CD4-positive, alpha-beta T cell treated with Interleukin-6 at 100 ng/mL for 8 hours (primary cell): ENCODE measurements around the gene CDK4.

Source experiments
- DNase-seq: peaks from one replicate; pipeline ENCODE4 v3.0.0-alpha.2; 2020; ENCODE audit warnings: mixed read lengths, low spot score

The CDK4 gene

DNA sequence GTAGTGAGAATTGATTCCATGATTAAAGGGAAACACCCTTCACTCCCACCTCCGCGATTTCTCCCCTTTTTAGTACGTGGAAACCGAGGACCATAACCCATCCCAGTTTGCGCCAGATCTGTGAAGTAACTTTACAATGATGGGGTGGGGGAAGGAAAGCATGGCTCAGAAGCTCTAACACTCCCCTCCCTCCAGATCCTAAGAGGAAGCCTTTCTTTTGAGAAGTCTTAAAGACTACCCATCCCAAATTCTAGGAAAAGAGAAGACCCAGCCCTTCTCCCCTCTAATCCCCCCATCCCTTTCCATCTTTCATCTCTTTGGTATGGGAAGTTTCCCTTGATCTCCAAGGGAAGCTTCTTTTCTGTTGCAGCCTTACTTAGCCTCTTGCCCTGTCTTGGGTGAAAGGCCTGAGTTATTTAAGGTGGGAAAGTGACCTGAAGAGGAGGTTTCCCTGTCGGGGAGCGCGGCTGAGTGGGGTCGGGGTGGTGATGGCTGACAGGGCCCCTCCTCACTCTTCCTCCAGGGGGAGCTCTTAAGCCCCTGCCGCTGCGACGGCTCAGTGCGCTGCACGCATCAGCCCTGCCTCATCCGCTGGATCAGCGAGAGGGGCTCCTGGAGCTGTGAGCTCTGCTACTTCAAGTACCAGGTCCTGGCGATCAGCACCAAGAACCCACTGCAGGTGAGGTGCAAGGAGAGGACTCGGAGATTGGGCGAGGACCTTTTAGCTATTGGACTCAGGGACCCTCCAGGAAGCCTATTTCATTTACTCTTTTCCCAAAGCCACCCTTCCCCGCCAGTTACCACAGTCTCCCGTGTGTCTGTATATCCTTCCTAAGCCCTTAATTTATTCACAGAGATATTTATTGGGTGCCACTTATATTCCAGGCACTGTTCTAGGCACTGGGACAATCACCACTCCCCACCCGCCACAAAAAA lies 4.6 kb upstream of the CDK4 start:
- DNase-seq, result peak; percentile 69

DNA sequence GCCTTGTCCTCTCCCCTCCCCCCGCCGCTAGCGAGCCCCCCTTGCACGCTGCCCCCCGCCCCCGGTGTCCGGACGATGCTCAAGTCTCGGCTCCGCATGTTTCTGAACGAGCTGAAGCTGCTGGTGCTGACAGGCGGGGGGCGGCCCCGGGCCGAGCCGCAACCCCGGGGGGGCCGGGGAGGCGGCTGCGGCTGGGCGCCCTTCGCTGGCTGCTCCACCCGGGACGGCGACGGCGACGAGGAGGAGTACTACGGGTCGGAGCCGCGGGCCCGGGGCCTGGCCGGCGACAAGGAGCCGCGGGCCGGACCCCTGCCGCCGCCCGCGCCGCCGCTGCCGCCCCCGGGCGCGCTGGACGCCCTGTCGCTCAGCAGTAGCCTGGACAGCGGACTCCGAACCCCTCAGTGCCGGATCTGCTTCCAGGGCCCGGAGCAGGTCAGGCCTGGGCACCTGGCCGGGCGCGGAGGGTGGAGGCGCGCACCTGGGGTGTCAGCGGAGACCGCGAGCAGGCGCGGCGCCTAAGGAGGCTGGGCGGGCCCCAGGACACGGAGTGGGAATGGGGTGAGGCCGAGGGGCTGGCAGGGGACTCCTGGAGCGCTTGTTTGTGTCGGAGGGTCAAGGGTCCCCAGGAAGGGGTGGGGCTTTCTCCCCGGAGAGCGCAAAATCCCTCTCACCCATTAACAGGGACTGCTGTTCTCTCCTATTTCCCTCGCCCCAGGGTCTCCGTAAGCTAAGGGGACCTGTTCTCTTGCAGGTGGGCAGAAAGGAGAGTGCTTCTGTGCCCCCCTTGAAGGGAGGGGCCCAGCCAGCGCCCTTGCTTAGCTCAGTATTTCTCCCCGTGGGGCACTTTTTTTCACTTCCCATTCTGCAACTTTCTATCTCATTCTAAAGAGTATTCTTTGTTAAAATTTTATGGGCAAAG lies 3.6 kb upstream of the CDK4 start:
- no peak for DNase-seq

DNA sequence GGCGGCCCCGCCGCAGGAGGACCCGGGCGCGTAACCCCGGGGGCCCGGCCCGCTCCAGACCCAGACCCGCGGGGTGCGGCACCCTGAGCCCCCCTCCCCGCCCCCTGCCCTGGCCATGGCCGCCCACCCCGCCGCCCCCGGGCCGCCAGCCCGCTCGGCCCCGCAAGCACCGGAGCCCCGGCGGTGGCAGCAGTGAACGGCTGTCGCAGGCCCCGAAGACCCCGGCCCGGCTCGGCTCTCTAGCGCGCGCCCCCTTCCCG lies 3.0 kb upstream of the CDK4 start:
- no peak for DNase-seq

GRCh38 chr12:57754411-57755193 lies 2.5 kb upstream of the CDK4 start, which contains the start of gene MARCHF9:
MARCHF9 (plus strand) TSS chr12:57755103; CDS start chr12:57755529, 426 bp downstream.
- peak; percentile 93 for DNase-seq

DNA sequence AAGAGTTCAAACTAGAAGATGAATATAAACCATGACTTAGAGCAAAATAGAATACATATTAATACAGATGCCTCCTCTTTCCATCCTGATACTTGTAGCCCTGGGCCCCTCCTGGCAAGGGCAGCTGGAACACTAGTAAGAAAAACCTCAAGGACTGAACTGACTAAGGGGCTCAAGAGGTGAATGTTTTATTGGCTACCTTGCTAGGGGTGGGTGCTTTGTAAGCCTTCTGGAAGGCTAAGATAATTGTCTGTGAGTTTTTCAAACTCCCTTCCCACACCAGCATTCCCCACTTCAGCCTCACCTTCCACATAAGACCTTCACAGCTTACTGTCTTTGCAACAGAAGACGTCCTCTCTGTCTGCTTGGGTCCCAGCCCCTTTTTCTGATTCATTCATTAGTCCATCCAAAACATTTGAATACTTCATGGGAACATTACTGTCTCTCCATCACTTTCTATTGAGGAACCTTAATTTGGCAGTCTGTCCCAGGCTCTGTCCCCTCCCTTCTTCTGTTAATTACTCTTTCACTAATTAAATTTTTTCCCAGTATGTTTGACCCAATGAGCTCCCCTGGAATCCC lies 1.7 kb upstream of the CDK4 start:
- no peak for DNase-seq

DNA sequence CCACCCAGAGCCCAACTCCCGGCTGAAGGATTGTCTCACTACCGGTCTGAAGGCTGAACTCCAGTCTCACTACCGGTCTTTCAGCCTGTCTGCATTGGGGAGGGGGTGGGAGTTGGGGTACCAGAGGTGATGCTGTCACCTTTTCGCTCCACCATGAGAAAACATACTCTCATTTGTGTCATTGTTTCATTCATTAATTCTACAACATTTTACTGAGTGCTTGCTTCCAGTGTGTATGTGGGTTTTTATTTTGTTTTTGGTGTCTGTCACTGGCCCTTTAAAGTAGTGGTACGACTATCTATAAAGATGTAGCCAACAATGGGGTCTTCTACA lies 524 bp upstream of the CDK4 start:
- DNase-seq, result no peak

GRCh38 chr12:57751432-57751787 lies 700 bp downstream of the CDK4 start:
- no peak for DNase-seq

DNA sequence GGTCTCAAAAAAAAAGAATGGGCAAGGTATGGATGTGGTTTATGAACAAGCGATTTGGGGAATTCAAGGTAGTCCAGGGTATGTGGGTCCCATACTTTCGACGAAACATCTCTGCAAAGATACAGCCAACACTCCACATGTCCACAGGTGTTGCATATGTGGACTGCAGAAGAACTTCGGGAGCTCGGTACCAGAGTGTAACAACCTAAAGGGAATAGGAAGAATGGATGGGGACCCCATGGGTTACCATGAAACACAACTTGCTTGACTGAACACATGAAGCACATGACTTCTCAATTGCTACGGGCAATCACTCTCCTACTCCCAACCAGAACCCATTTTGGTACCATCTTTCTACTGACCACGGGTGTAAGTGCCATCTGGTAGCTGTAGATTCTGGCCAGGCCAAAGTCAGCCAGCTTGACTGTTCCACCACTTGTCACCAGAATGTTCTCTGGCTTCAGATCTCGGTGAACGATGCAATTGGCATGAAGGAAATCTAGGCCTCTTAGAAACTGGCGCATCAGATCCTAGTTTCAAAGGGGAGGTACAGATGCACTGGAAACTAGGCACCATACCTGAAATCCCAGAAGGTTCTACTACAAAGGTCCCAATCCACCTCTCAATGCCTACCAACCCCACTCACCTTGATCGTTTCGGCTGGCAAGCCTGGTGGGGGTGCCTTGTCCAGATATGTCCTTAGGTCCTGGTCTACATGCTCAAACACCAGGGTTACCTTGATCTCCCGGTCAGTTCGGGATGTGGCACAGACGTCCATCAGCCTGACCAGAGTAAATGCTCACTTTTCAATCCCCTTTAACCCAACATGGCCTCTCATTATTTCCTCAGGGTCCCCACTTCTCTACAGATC lies 1.3 kb downstream of the CDK4 start:
- DNase-seq, result no peak

- DNase-seq, result no peak
Measured at GRCh38 chr12:57749061-57749460, 3.0 kb downstream of the CDK4 start.

DNA sequence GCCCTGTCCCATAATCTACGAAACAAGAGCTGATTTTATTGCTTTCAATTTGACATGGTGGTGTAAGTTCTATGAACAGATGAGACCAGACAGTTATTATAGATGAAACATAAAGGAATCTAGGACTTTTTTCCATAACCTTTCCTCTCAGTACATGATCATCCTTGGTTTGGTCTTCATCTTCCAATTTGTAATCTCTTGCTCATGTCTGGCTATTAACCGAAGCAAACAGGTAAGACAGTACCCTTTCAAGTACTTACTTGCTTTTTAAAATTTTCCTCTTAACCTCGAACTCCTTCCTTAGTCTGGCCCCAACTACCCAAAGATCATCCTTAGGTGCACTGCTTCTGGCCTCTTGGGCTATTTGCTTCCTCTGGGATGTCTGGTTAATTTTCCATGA lies 6.1 kb downstream of the CDK4 start:
- DNase-seq, result no peak

GRCh38 chr12:57745485-57745881 lies 6.6 kb downstream of the CDK4 start:
- DNase-seq, result no peak

GRCh38 chr12:57744777-57745484 lies 7.2 kb downstream of the CDK4 start, which contains the start of gene TSPAN31:
TSPAN31 (plus strand) TSS chr12:57745039; CDS start chr12:57745155, 116 bp downstream.
- DNase-seq, result peak; percentile 95

DNA sequence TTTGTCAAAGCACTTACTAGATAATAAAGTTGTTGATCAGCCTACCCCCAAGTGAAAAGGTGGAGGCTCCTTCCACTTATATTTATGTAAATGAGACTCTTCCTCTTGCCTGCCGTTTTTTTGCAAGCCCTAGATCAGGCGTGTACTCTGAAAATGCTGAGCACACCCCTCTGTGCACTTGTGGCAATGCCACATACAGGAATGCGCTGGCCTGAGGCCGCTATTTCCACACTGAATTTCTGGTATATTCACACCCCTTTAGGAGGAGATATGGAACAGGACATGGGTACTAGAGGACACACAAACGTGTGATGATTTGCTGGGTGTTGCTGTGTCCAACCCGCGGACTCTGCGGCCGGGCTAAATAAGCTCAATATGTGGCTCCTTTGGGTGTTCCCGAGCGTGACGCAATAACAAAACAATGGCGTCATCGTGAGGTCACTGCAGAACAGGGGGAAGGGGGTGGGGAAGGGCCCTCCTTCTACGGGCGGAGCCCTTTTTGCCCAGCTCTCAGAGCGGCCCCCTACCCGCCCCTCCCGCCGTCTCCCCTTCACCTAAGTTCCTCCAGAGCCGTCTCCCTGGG lies 7.8 kb downstream of the CDK4 start:
- no peak for DNase-seq

DNA sequence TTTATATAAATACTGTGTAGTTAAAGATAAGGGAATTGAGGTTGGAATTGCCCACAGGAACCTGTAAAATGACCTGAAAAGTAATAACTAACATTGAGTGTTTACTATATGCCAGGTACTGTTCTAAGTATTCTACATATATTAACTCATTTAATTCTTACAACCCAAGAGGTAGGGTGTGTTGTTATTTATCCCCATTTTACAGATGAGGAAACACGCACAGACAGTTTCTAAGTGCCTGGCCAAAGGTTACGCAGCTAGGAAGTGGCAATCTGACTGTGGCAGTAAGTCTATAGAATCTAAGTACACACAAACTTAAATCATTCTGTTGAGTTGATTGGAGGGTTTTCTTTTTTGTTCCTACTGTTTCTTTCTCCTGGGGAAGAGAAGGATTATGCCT lies 8.3 kb downstream of the CDK4 start:
- no peak for DNase-seq

GRCh38 chr12:57741844-57742738 lies 10.0 kb downstream of the CDK4 start:
- DNase-seq, result peak; percentile 88

- DNase-seq, result no peak
Measured at GRCh38 chr12:57741413-57741789, 10.7 kb downstream of the CDK4 start.

DNA sequence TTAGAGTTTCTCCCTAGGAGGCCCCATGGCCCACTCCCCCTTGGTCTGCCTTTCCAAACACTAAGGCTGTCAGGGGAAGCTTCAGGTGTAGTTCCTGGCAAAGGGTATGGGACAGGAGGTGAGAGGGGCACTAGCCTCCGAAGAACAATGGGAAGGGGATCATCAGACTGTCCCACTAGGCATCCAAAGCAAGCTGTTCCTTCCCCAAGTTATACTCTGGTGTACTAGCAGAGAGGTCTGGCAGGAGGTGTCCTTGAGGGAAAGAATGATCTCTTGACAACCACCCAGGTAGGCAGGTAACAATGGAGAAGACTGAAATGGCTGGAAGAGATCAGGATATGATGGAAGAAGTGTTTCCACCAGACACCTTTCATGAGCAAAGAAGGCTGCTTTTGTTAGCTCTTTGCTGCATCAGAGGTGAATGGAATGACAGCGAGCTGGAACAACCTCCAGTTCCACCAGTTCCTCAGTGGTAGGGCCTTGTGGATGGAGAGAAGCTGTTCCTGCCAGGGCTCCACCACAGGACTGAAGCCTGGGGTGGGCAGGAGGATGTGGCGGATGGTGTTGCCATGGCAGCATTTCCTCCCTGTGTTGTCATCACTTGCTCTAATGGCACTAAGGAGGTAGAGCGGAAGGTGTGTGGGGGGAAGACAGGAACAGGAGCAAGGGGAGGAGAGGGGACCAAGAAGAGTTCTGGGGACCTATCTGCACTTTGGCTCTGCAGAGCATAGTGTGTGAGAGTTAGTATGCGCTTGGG lies 11.3 kb downstream of the CDK4 start:
- DNase-seq, result peak; percentile 89

GRCh38 chr12:57739914-57740538 lies 12.1 kb downstream of the CDK4 start:
- no peak for DNase-seq
